ENCODE measurements around the gene LPA.

The LPA gene

DNA sequence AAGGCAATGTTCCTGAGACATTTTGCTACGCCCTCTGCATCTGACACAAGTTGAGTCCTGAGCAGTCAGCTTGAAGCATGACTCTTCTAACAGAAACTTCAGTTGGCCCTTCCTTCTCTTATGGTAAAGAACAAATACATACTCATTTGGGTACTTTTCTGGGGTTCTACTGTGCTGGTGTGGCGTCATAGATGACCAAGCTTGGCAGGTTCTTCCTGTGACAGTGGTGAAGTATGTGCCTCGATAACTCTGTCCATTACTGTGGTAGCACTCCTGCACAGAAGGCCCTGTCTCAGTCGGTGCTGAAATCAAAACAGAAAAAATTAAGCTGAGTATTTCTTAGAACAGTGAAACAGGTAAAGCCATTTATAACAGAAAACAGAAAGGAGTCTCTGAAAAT, 163.4 kb downstream of the LPA start:
- TF ChIP-seq, protein P1, sequence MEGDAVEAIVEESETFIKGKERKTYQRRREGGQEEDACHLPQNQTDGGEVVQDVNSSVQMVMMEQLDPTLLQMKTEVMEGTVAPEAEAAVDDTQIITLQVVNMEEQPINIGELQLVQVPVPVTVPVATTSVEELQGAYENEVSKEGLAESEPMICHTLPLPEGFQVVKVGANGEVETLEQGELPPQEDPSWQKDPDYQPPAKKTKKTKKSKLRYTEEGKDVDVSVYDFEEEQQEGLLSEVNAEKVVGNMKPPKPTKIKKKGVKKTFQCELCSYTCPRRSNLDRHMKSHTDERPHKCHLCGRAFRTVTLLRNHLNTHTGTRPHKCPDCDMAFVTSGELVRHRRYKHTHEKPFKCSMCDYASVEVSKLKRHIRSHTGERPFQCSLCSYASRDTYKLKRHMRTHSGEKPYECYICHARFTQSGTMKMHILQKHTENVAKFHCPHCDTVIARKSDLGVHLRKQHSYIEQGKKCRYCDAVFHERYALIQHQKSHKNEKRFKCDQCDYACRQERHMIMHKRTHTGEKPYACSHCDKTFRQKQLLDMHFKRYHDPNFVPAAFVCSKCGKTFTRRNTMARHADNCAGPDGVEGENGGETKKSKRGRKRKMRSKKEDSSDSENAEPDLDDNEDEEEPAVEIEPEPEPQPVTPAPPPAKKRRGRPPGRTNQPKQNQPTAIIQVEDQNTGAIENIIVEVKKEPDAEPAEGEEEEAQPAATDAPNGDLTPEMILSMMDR (IDR thresholded peaks at IDR 0.05; ENCODE audit: insufficient read depth, low read length) = no peak
- no peak for TF ChIP-seq GABPA (IDR thresholded peaks at IDR 0.05; ENCODE audit: low read depth)
- TF ChIP-seq SPI1 (IDR thresholded peaks at IDR 0.05; ENCODE audit: borderline replicate concordance, low read depth) = no peak
- TF ChIP-seq, protein P2, sequence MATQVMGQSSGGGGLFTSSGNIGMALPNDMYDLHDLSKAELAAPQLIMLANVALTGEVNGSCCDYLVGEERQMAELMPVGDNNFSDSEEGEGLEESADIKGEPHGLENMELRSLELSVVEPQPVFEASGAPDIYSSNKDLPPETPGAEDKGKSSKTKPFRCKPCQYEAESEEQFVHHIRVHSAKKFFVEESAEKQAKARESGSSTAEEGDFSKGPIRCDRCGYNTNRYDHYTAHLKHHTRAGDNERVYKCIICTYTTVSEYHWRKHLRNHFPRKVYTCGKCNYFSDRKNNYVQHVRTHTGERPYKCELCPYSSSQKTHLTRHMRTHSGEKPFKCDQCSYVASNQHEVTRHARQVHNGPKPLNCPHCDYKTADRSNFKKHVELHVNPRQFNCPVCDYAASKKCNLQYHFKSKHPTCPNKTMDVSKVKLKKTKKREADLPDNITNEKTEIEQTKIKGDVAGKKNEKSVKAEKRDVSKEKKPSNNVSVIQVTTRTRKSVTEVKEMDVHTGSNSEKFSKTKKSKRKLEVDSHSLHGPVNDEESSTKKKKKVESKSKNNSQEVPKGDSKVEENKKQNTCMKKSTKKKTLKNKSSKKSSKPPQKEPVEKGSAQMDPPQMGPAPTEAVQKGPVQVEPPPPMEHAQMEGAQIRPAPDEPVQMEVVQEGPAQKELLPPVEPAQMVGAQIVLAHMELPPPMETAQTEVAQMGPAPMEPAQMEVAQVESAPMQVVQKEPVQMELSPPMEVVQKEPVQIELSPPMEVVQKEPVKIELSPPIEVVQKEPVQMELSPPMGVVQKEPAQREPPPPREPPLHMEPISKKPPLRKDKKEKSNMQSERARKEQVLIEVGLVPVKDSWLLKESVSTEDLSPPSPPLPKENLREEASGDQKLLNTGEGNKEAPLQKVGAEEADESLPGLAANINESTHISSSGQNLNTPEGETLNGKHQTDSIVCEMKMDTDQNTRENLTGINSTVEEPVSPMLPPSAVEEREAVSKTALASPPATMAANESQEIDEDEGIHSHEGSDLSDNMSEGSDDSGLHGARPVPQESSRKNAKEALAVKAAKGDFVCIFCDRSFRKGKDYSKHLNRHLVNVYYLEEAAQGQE (IDR thresholded peaks at IDR 0.05; ENCODE audit: insufficient replicate concordance, low read depth) = no peak
- TF ChIP-seq POLR2AphosphoS5 (IDR thresholded peaks at IDR 0.05; ENCODE audit: low read depth) = no peak
- peaks cover 2% of the 10 kb centered on the region for H3K27me3 ChIP-seq (ENCODE audit: insufficient read depth, poor library complexity, severe bottlenecking)
- no peak overlapping the region for H3K27ac ChIP-seq (replicated peaks)
- no peak overlapping the region for H3K4me3 ChIP-seq (replicated peaks; ENCODE audit: insufficient read depth, low read length)
- no peak for DNase-seq (ENCODE audit: low read depth in 1 of 2, low spot score in 1 of 2)

DNA sequence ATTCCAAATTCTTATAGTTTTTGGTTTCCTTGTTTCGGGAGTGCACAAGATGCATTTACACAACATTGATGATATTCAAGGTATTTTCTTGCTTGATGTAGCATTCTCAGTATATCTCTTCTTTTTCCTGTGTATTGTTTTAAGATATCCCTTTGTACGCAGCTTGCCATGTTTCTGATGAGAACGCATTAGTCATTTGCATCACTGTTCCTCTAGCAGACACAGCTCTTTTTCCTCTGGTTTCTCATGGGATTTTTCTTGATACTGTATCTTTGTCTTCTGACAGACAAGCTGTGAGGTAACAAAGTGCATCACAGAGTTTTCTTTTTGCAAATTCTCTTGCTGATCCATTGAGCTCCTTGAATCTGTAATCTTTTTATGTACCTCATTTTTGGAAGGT, 169.5 kb downstream of the LPA start:
- TF ChIP-seq, protein P1 (IDR thresholded peaks at IDR 0.05; ENCODE audit: insufficient read depth, low read length) = no peak
- TF ChIP-seq SPI1 (IDR thresholded peaks at IDR 0.05; ENCODE audit: borderline replicate concordance, low read depth) = no peak
- TF ChIP-seq, protein P2 (IDR thresholded peaks at IDR 0.05; ENCODE audit: insufficient replicate concordance, low read depth) = no peak
- no peak for DNase-seq (ENCODE audit: low read depth in 1 of 2, low spot score in 1 of 2)
- H3K27ac ChIP-seq (replicated peaks) = no peak overlapping the region
- H3K27me3 ChIP-seq (ENCODE audit: insufficient read depth, poor library complexity, severe bottlenecking) = no peaks in the 10 kb centered on the region
- H3K4me3 ChIP-seq (replicated peaks; ENCODE audit: insufficient read depth, low read length) = no peak overlapping the region

DNA sequence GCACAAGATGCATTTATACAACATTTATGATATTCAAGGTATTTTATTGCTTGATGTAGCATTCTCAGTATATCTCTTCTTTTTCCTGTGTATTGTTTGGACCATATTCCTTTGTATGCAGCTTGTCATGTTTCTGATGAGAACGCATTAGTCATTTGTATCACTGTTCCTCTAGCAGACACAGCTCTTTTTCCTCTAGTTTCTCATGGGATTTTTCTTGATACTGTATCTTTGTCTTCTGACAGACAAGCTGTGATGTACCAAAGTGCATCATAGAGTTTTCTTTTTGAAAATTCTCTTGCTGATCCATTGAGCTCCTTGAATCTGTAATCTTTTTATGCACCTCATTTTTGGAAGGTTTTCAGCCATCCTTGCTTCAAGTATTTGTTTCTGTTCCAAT, 175.0 kb downstream of the LPA start:
- Histone ChIP-seq H3K27ac (replicated peaks) (no peak overlapping the region), H3K27me3 (ENCODE audit: insufficient read depth, poor library complexity, severe bottlenecking) (no peaks in the 10 kb centered on the region), H3K4me3 (replicated peaks; ENCODE audit: insufficient read depth, low read length) (no peak overlapping the region)
- no peak for TF ChIP-seq POLR2AphosphoS5 (IDR thresholded peaks at IDR 0.05; ENCODE audit: low read depth)
- no peak for TF ChIP-seq GABPA (IDR thresholded peaks at IDR 0.05; ENCODE audit: low read depth)
- TF ChIP-seq, protein P1 (IDR thresholded peaks at IDR 0.05; ENCODE audit: insufficient read depth, low read length) = no peak
- TF ChIP-seq, protein P2 (IDR thresholded peaks at IDR 0.05; ENCODE audit: insufficient replicate concordance, low read depth) = no peak
- no peak for TF ChIP-seq SPI1 (IDR thresholded peaks at IDR 0.05; ENCODE audit: borderline replicate concordance, low read depth)
- no peak for DNase-seq (ENCODE audit: low read depth in 1 of 2, low spot score in 1 of 2)
